ENCODE measurements around the gene ZNF33A. TPM values are rescaled to one million over a fixed set of nuclear protein-coding genes. Genes with fewer than 3 reads are reported as not detected.

Gene ZNF33A
- total RNA-seq, 1 donor from 2014 or later: 8.0 TPM

GRCh38 chr10:38032886-38033285 is 22.4 kb downstream of the ZNF33A start:
- TF ChIP-seq CTCF (IDR thresholded peaks at IDR 0.05): no peak
- H3K9me3 ChIP-seq: no peaks in the 10 kb centered on the region
- intact Hi-C loops (cut with DNase I): no loop called here
- H3K4me1 ChIP-seq: no peaks in the 10 kb centered on the region
- peaks cover 28 to 87% of the 10 kb centered on the region in 2 donors for H3K36me3 ChIP-seq
- DNase-seq (ENCODE audit: low spot score in 2 of 2): no peak
- peak overlapping the region in 1 of 2 donors; percentile 20 for H3K27ac ChIP-seq
- H3K4me3 ChIP-seq: no peak overlapping the region
- H3K27me3 ChIP-seq: no peaks in the 10 kb centered on the region

- intact Hi-C loops (cut with DNase I): no loop called here
- Histone ChIP-seq H3K27ac (no peak overlapping the region), H3K9me3 (no peaks in the 10 kb centered on the region), H3K36me3 (peaks cover 13 to 65% of the 10 kb centered on the region in 2 donors), H3K27me3 (no peaks in the 10 kb centered on the region), H3K4me1 (no peaks in the 10 kb centered on the region), H3K4me3 (no peak overlapping the region)
- no peak for TF ChIP-seq CTCF (IDR thresholded peaks at IDR 0.05)
- DNase-seq (ENCODE audit: low spot score in 2 of 2): no peak
Measured at GRCh38 chr10:38038107-38038931, 27.8 kb downstream of the ZNF33A start.

GRCh38 chr10:38038932-38039245 is 28.4 kb downstream of the ZNF33A start:
- Histone ChIP-seq H3K36me3 (peaks cover 13 to 60% of the 10 kb centered on the region in 2 donors), H3K27me3 (no peaks in the 10 kb centered on the region), H3K4me3 (no peak overlapping the region), H3K9me3 (no peaks in the 10 kb centered on the region), H3K27ac (no peak overlapping the region), H3K4me1 (no peaks in the 10 kb centered on the region)
- no peak for DNase-seq (ENCODE audit: low spot score in 2 of 2)
- intact Hi-C loops (cut with DNase I): no loop called here
- no peak for TF ChIP-seq CTCF (IDR thresholded peaks at IDR 0.05)

- Histone ChIP-seq H3K4me1 (no peaks in the 10 kb centered on the region), H3K27ac (no peak overlapping the region), H3K4me3 (no peak overlapping the region), H3K27me3 (no peaks in the 10 kb centered on the region), H3K36me3 (peaks cover 9 to 57% of the 10 kb centered on the region in 2 donors), H3K9me3 (peaks cover 0 to 3% of the 10 kb centered on the region in 2 donors)
- intact Hi-C loops (cut with DNase I): no loop called here
- no peak for TF ChIP-seq CTCF (IDR thresholded peaks at IDR 0.05)
- no peak for DNase-seq (ENCODE audit: low spot score in 2 of 2)
Measured at GRCh38 chr10:38043516-38043915, 33.0 kb downstream of the ZNF33A start.

GRCh38 chr10:38045129-38045528 is 34.7 kb downstream of the ZNF33A start:
- peaks cover 11 to 71% of the 10 kb centered on the region in 2 donors for H3K36me3 ChIP-seq
- intact Hi-C loops (cut with DNase I): no loop called here
- H3K4me3 ChIP-seq: no peak overlapping the region
- TF ChIP-seq CTCF (IDR thresholded peaks at IDR 0.05): no peak
- H3K9me3 ChIP-seq: peaks cover 5 to 11% of the 10 kb centered on the region in 2 donors
- DNase-seq (ENCODE audit: low spot score in 2 of 2): no peak
- no peaks in the 10 kb centered on the region for H3K27me3 ChIP-seq
- no peak overlapping the region for H3K27ac ChIP-seq
- no peaks in the 10 kb centered on the region for H3K4me1 ChIP-seq

All from ascending aorta (tissue), 2 donors.